Measurements from ENCODE around the gene GPX3. TPM values are rescaled to one million over a fixed set of nuclear protein-coding genes. Genes with fewer than 3 reads are reported as not detected.

GPX3 gene
- polyA plus RNA-seq, 1 of the 3 experiments (the other 2 are of a cell fraction), result 3.2 TPM

- H4K20me1 ChIP-seq (ENCODE audit: insufficient read depth), result no peaks in the 10 kb centered on the region
- H3K27me3 ChIP-seq (ENCODE audit: insufficient read depth), result no peaks in the 10 kb centered on the region
- H3K27ac ChIP-seq (ENCODE audit: low read depth in 2 of 2, low read length in 1 of 2), result no peak overlapping the region
- H3K9me2 ChIP-seq, result no peaks in the 10 kb centered on the region
- no peaks in the 10 kb centered on the region for H3K9me3 ChIP-seq
- DNase-seq, result no peak
- WGBS (ENCODE audit: low lambda C conversion rate), result 37% methylated on average over 6 of the region's 6 CpGs
- H3K4me3 ChIP-seq (ENCODE audit: low read depth in 2 of 2, low read length in 1 of 2), result no peak overlapping the region
- no peak overlapping the region for H3K9ac ChIP-seq
- CTCF ChIA-PET, result no interaction called here
- H3K79me2 ChIP-seq (ENCODE audit: insufficient read depth), result no peaks in the 10 kb centered on the region
- H3K4me2 ChIP-seq, result no peak overlapping the region
- POLR2A ChIA-PET, result no interaction called here
- no peaks in the 10 kb centered on the region for H3F3A ChIP-seq (replicated peaks; ENCODE audit: insufficient read depth)
- TF ChIP-seq SMC3 (IDR thresholded peaks at IDR 0.05; ENCODE audit: low read depth, low read length) (no peak), RFX5 (IDR thresholded peaks at IDR 0.05; ENCODE audit: low read length) (no peak), MXI1 (IDR thresholded peaks at IDR 0.05; ENCODE audit: low read depth, low read length) (no peak), TCF12 (IDR thresholded peaks at IDR 0.05) (no peak), RAD21 (IDR thresholded peaks at IDR 0.05; ENCODE audit: low read length) (no peak), EZH2phosphoT487 (IDR thresholded peaks at IDR 0.05; ENCODE audit: borderline replicate concordance, low read depth) (no peak), RXRA (IDR thresholded peaks at IDR 0.05; ENCODE audit: borderline replicate concordance, low read depth) (no peak), GATA2 (CRISPR knock-in tag; IDR thresholded peaks at IDR 0.05) (no peak), TEAD4 (IDR thresholded peaks at IDR 0.05; ENCODE audit: borderline replicate concordance, insufficient read depth) (no peak), POLR2AphosphoS5 (IDR thresholded peaks at IDR 0.05; ENCODE audit: low read depth, low read length) (no peak), FOXM1 (IDR thresholded peaks at IDR 0.05; ENCODE audit: low read depth) (no peak), MEF2A (IDR thresholded peaks at IDR 0.05; ENCODE audit: borderline replicate concordance, low read depth) (no peak), REST (IDR thresholded peaks at IDR 0.05; ENCODE audit: low read depth, low read length) (no peak), GABPA (IDR thresholded peaks at IDR 0.05; ENCODE audit: low read depth) (no peak), NFIC (IDR thresholded peaks at IDR 0.05; ENCODE audit: borderline replicate concordance) (no peak)
- TF ChIP-seq, protein P1, sequence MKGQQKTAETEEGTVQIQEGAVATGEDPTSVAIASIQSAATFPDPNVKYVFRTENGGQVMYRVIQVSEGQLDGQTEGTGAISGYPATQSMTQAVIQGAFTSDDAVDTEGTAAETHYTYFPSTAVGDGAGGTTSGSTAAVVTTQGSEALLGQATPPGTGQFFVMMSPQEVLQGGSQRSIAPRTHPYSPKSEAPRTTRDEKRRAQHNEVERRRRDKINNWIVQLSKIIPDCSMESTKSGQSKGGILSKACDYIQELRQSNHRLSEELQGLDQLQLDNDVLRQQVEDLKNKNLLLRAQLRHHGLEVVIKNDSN (IDR thresholded peaks at IDR 0.05; ENCODE audit: borderline replicate concordance, low read depth), result no peak
- TF ChIP-seq, protein P2, sequence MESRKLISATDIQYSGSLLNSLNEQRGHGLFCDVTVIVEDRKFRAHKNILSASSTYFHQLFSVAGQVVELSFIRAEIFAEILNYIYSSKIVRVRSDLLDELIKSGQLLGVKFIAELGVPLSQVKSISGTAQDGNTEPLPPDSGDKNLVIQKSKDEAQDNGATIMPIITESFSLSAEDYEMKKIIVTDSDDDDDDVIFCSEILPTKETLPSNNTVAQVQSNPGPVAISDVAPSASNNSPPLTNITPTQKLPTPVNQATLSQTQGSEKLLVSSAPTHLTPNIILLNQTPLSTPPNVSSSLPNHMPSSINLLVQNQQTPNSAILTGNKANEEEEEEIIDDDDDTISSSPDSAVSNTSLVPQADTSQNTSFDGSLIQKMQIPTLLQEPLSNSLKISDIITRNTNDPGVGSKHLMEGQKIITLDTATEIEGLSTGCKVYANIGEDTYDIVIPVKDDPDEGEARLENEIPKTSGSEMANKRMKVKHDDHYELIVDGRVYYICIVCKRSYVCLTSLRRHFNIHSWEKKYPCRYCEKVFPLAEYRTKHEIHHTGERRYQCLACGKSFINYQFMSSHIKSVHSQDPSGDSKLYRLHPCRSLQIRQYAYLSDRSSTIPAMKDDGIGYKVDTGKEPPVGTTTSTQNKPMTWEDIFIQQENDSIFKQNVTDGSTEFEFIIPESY (IDR thresholded peaks at IDR 0.05; ENCODE audit: borderline replicate concordance, low read depth), result no peak
- TF ChIP-seq, protein P3, sequence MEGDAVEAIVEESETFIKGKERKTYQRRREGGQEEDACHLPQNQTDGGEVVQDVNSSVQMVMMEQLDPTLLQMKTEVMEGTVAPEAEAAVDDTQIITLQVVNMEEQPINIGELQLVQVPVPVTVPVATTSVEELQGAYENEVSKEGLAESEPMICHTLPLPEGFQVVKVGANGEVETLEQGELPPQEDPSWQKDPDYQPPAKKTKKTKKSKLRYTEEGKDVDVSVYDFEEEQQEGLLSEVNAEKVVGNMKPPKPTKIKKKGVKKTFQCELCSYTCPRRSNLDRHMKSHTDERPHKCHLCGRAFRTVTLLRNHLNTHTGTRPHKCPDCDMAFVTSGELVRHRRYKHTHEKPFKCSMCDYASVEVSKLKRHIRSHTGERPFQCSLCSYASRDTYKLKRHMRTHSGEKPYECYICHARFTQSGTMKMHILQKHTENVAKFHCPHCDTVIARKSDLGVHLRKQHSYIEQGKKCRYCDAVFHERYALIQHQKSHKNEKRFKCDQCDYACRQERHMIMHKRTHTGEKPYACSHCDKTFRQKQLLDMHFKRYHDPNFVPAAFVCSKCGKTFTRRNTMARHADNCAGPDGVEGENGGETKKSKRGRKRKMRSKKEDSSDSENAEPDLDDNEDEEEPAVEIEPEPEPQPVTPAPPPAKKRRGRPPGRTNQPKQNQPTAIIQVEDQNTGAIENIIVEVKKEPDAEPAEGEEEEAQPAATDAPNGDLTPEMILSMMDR (IDR thresholded peaks at IDR 0.05), result no peak
- H2AFZ ChIP-seq (ENCODE audit: low read depth), result no peak overlapping the region
- H3K36me3 ChIP-seq (replicated peaks in 1 of 2; ENCODE audit: control insufficient read depth in 1 of 2, insufficient read depth in 2 of 2, low read length in 1 of 2), result no peaks in the 10 kb centered on the region
- H3K4me1 ChIP-seq (ENCODE audit: control insufficient read depth in 1 of 2, insufficient read depth in 2 of 2, low read depth in 1 of 2, low read length in 1 of 2), result no peaks in the 10 kb centered on the region
Measured at GRCh38 chr5:150992705-150993104, 27.7 kb upstream of the GPX3 start.
